IMR-90 (cell line): Measurements from ENCODE around the gene JPT1. TPM values are rescaled to one million over a fixed set of nuclear protein-coding genes. Genes with fewer than 3 reads are reported as not detected.

Source experiments
- ATAC-seq: fragments of 200-7000 bp; cut with Tn5 transposase; 2 replicates; pipeline ENCODE4 v1.9.1; 2020; ENCODE audit warnings: low read depth, mild to moderate bottlenecking, moderate library complexity
- BruUV-seq: library from RNA; stranded (reverse); fragments of 400-500 nt; replicated peaks from 2 replicates; lab custom pipeline; 2021; lab: Mats Ljungman, UMichigan
- CTCF ChIA-PET: fragments of 300-600 bp; formaldehyde crosslinking; extraction: SDS; loops from one replicate; lab custom pipeline; 2021; ENCODE audit warnings: antibody characterized with exemption; lab: Yijun Ruan, JAX
- POLR2A ChIA-PET: fragments of 300-600 bp; sonication (Branson Sonifier 250); formaldehyde crosslinking; loops from one replicate; lab custom pipeline; 2022; ENCODE audit warnings: antibody characterized with exemption; ENCODE audit not compliant: unreplicated experiment; lab: Charles Lee
- DNase-seq: peaks from one replicate; pipeline ENCODE4 v3.0.0; 2013
- H2AFZ ChIP-seq: replicated peaks from 2 replicates; pipeline ENCODE3; 2013; ENCODE audit warnings: low read length, mild to moderate bottlenecking; ENCODE audit not compliant: poor library complexity
- H2AK5ac ChIP-seq: 2 replicates; pipeline ENCODE4 v1.6.1; 2013; ENCODE audit warnings: low read depth, low read length, inconsistent platforms
- H2AK9ac ChIP-seq: replicated peaks from 2 replicates; pipeline ENCODE3; 2013; ENCODE audit warnings: mild to moderate bottlenecking, low read depth, low read length, moderate library complexity; ENCODE audit not compliant: poor library complexity
- H2BK120ac ChIP-seq: 2 replicates; pipeline ENCODE4 v1.6.1; 2013; ENCODE audit warnings: low read depth, low read length, inconsistent platforms
- H2BK15ac ChIP-seq: 3 replicates; pipeline ENCODE4 v1.6.1; 2013; ENCODE audit warnings: low read depth, low read length, inconsistent platforms
- H2BK20ac ChIP-seq: 2 replicates; pipeline ENCODE4 v1.6.1; 2013; ENCODE audit warnings: low read depth, mild to moderate bottlenecking, inconsistent platforms, low read length, moderate library complexity
- H2BK5ac ChIP-seq: 2 replicates; pipeline ENCODE4 v1.6.1; 2013; ENCODE audit warnings: mild to moderate bottlenecking, low read depth, low read length, inconsistent platforms; ENCODE audit not compliant: poor library complexity, severe bottlenecking
- H3K14ac ChIP-seq: replicated peaks from 2 replicates; pipeline ENCODE4 v1.6.1; 2013; ENCODE audit warnings: low read depth, low read length, inconsistent platforms
- H3K18ac ChIP-seq: 2 replicates; pipeline ENCODE4 v1.6.1; 2013; ENCODE audit warnings: low read depth, low read length, control low read depth
- H3K23ac ChIP-seq: 2 replicates; pipeline ENCODE4 v1.6.1; 2013; ENCODE audit warnings: low read depth, low read length, inconsistent platforms
- H3K27ac ChIP-seq: 2 replicates; pipeline ENCODE4 v1.5.1; 2013; ENCODE audit warnings: mild to moderate bottlenecking, control low read depth, low read length; ENCODE audit not compliant: insufficient read depth
- H3K27me3 ChIP-seq: 2 replicates; pipeline ENCODE4 v1.6.1; 2013; ENCODE audit warnings: low read length; ENCODE audit not compliant: control insufficient read depth, insufficient read depth
- H3K36me3 ChIP-seq: 2 replicates; pipeline ENCODE4 v1.6.1; 2013; ENCODE audit warnings: low read length, mixed read lengths; ENCODE audit not compliant: control insufficient read depth, insufficient read depth
- H3K4ac ChIP-seq: 2 replicates; pipeline ENCODE4 v1.6.1; 2013; ENCODE audit warnings: low read depth, low read length, inconsistent platforms
- H3K4me1 ChIP-seq: 2 replicates; pipeline ENCODE4 v1.6.1; 2013; ENCODE audit warnings: low read length, mixed read lengths; ENCODE audit not compliant: control insufficient read depth, insufficient read depth
- H3K4me2 ChIP-seq: 2 replicates; pipeline ENCODE4 v1.6.1; 2013; ENCODE audit warnings: low read depth, mild to moderate bottlenecking, control low read depth, low read length, moderate library complexity
- H3K4me3 ChIP-seq: 2 replicates; pipeline ENCODE4 v1.5.1; 2013; ENCODE audit warnings: low read depth, mild to moderate bottlenecking, control low read depth, low read length, moderate library complexity; ENCODE audit not compliant: insufficient read depth
- H3K56ac ChIP-seq: 2 replicates; pipeline ENCODE4 v1.6.1; 2013; ENCODE audit warnings: low read length, inconsistent platforms; ENCODE audit not compliant: insufficient read depth; ENCODE audit errors: extremely low read depth
- H3K79me1 ChIP-seq, 2 experiments: 2 replicates each; pipeline ENCODE4 v1.6.1; 2013; ENCODE audit warnings: low read length in 2 of 2, inconsistent platforms in 1 of 2, low read depth in 1 of 2
- H3K9ac ChIP-seq: 2 replicates; pipeline ENCODE4 v1.6.1; 2013; ENCODE audit warnings: low read depth, low read length, control low read depth
- H3K9me1 ChIP-seq: 2 replicates; pipeline ENCODE4 v1.6.1; 2013; ENCODE audit warnings: low read length, inconsistent platforms; ENCODE audit not compliant: insufficient read depth
- H3K9me3 ChIP-seq: 2 replicates; pipeline ENCODE4 v1.6.1; 2013; ENCODE audit warnings: low read length; ENCODE audit not compliant: control insufficient read depth, insufficient read depth
- H4K20me1 ChIP-seq: 2 replicates; pipeline ENCODE4 v1.6.1; 2013; ENCODE audit warnings: low read length, inconsistent platforms; ENCODE audit not compliant: insufficient read depth
- H4K5ac ChIP-seq: 2 replicates; pipeline ENCODE4 v1.6.1; 2013; ENCODE audit warnings: mild to moderate bottlenecking, low read depth, low read length, control low read depth
- H4K8ac ChIP-seq, 2 experiments: 2 replicates each; pipeline ENCODE4 v1.6.1; 2013; ENCODE audit warnings: low read depth in 2 of 2, low read length in 2 of 2, control low read depth in 1 of 2, inconsistent platforms in 1 of 2
- H4K91ac ChIP-seq: 2 replicates; pipeline ENCODE4 v1.6.1; 2013; ENCODE audit warnings: low read depth, low read length, inconsistent platforms; ENCODE audit not compliant: insufficient read depth
- RFX5 ChIP-seq: IDR thresholded peaks from 2 replicates; pipeline ENCODE4 v1.8.0; 2012; ENCODE audit warnings: low read depth, mild to moderate bottlenecking, low read length, moderate library complexity
- WGBS, 2 experiments: methylation state at CpG; one replicate each; pipeline versions ENCODE4 v1.1.5 to v1.1.7; 2013; ENCODE audit warnings: missing lambda C conversion rate in 2 of 2; ENCODE audit not compliant: insufficient read length in 1 of 2; ENCODE audit errors: extremely low coverage in 2 of 2; 5-methylcytosine and 5-hydroxymethylcytosine counted together
- dilution Hi-C: fragments of 300-500 bp; cut with HindIII; formaldehyde crosslinking; loops from one replicate; pipeline ENCODE4 v1.14.3; 2018; ENCODE audit warnings: low sequenced_read_pairs; ENCODE audit not compliant: unreplicated experiment
- in situ Hi-C: fragments of 300-500 bp; cut with MboI; formaldehyde crosslinking; loops from 3 replicates; pipeline ENCODE4 v1.14.3; 2019; ENCODE audit warnings: low sequenced_read_pairs, inconsistent platforms, mixed read lengths
- intact Hi-C: fragments of 100-400 bp; cut with micrococcal nuclease; formaldehyde crosslinking; loops from 2 replicates; pipeline ENCODE4 v1.10.0; 2022
- polyA plus RNA-seq, 3 experiments: library from polyadenylated mRNA; depleted of rRNA; stranded (reverse); fragments of >200 nt; gene quantifications; 2 replicates each; pipeline ENCODE4 v1.2.3, GENCODE V29; 2012; ENCODE audit warnings: low replicate concordance in 1 of 3
- total RNA-seq: library from RNA; depleted of rRNA; stranded (reverse); fragments of >200 nt; gene quantifications from 2 replicates; pipeline ENCODE4 v1.2.3, GENCODE V29; 2012

The JPT1 gene
- total and polyA plus RNA-seq, 2 of the 4 experiments (the other 2 are of a cell fraction), result 118 to 272 TPM

DNA sequence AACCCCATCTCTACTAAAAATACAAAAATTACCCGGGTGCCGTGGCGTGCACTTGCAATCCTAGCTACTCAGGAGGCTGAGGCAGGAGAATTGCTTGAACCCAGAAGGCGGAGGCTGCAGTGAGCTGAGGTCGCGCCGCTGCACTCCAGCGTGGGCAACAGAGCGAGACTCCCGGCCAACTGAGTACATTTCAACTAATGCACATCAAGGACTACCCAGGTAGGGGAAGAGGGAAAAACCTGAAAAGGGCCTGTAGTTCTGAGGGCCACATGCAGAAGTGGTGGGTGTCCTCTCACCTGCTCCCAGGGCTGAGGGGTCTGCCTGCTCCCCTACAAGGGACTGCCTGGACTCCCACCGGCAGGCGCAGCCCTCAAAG, 67.1 kb downstream of the JPT1 start:
- Histone ChIP-seq H3K4me3 (peak overlapping the region; percentile 37), H3K36me3 (no peaks in the 10 kb centered on the region), H4K5ac (peak overlapping the region; percentile 86), H2AK5ac (peak overlapping the region; percentile 83), H3K27me3 (no peaks in the 10 kb centered on the region), H2BK15ac (peak overlapping the region; percentile 74; the same call in 1 of the 3 replicates), H3K4ac (peak overlapping the region; percentile 99), H2BK120ac (peak overlapping the region; percentile 90), H4K20me1 (no peaks in the 10 kb centered on the region), H3K9me3 (no peaks in the 10 kb centered on the region), H3K9ac (peak overlapping the region; percentile 73), H4K91ac (peak overlapping the region; percentile 100), H3K79me1 (peaks cover 0 to 24% of the 10 kb centered on the region in 2 experiments; a peak in 3 of 4 replicates), H3K4me2 (peak overlapping the region; percentile 51), H3K23ac (peak overlapping the region; percentile 97; the same call in 1 of the 2 replicates), H2BK5ac (peak overlapping the region; percentile 40), H2AFZ (peak overlapping the region; percentile 99), H2AK9ac (peak overlapping the region; percentile 99), H3K14ac (peak overlapping the region; percentile 100), H4K8ac (peak overlapping the region; percentile 94 to 100), H3K27ac (peak overlapping the region; percentile 64), H3K9me1 (peaks cover 15% of the 10 kb centered on the region), H3K56ac (peak overlapping the region; percentile 72; the same call in 1 of the 2 replicates), H3K4me1 (peaks cover 18% of the 10 kb centered on the region), H3K18ac (peak overlapping the region; percentile 31; the same call in 1 of the 2 replicates), H2BK20ac (peak overlapping the region; percentile 34; the same call in 1 of the 2 replicates)
- ATAC-seq (no peak), DNase-seq (no peak)
- 93% methylated on average over 3 of the region's 12 CpGs; no CpG with 5 or more reads in 1 of the 2 experiments for WGBS, 2 experiments
- intact Hi-C loops (no loop called here), in situ Hi-C loops (no loop called here), dilution Hi-C loops (no loop called here)
- TF ChIP-seq RFX5, result no peak
- ChIA-PET CTCF (no interaction called here), POLR2A (no interaction called here)
- BruUV-seq, result no TSS peak
